A549 (cell line): ENCODE measurements around the gene FAM24B. TPM values are rescaled to one million over a fixed set of nuclear protein-coding genes. Genes with fewer than 3 reads are reported as not detected.

Source experiments
- ATAC-seq, 2 experiments: fragments of 200-7000 bp in 1 of 2; fragments of >200 bp in 1 of 2; cut with Nextera tagmentation in 1 of 2; cut with Tn5 transposase in 1 of 2; 3 replicates each; pipeline versions ENCODE4 v1.8.0 to v1.9.1; 2018 to 2020; ENCODE audit warnings: mild to moderate bottlenecking in 1 of 2, moderate library complexity in 1 of 2
- CTCF ChIA-PET: fragments of 300-600 bp; sonication (Branson Sonifier 250); formaldehyde crosslinking; extraction: SDS; loops from one replicate; lab custom pipeline; 2021; ENCODE audit warnings: antibody characterized with exemption, inconsistent platforms; lab: Yijun Ruan, JAX
- POLR2A ChIA-PET: fragments of 350-600 bp; formaldehyde crosslinking; extraction: SDS; loops from one replicate; lab custom pipeline; 2021; ENCODE audit warnings: antibody characterized with exemption, inconsistent platforms; lab: Yijun Ruan, JAX
- DNase-seq, 2 experiments: peaks; one replicate each; pipeline versions ENCODE4 v3.0.0 to v3.0.0-alpha.2; 2011 to 2016; ENCODE audit warnings: low read depth in 1 of 2, low spot score in 1 of 2
- FAIRE-seq: peaks from 2 replicates; lab custom pipeline; 2011; peaks lifted over from hg19 to GRCh38; lab: Jason Lieb, UNC
- H3K27ac ChIP-seq, 2 experiments: fragments of >200 bp; sonication (Bioruptor Twin); formaldehyde crosslinking; 3 replicates each; pipeline ENCODE4 v1.5.1; 2016 to 2017
- H3K4me1 ChIP-seq: fragments of >200 bp; sonication (Bioruptor Twin); formaldehyde crosslinking; 3 replicates; pipeline ENCODE4 v1.6.1; 2016
- H3K4me2 ChIP-seq: fragments of >200 bp; sonication (Bioruptor Twin); formaldehyde crosslinking; 3 replicates; pipeline ENCODE4 v1.6.1; 2016
- H3K4me3 ChIP-seq: fragments of >200 bp; sonication (Bioruptor Twin); formaldehyde crosslinking; 3 replicates; pipeline ENCODE4 v1.5.1; 2016
- H3K9me3 ChIP-seq: fragments of >200 bp; sonication (Bioruptor Twin); formaldehyde crosslinking; 3 replicates; pipeline ENCODE4 v1.6.1; 2016
- ATOH8 ChIP-seq: fragments of 250-450 bp; sonication (Bioruptor Pico); IDR thresholded peaks from 2 replicates; pipeline ENCODE4 v1.5.0; 2020; ENCODE audit warnings: low read depth, mild to moderate bottlenecking, moderate library complexity
- BCL3 ChIP-seq: fragments of >200 bp; sonication (Bioruptor Twin); formaldehyde crosslinking; IDR thresholded peaks from 3 replicates; pipeline ENCODE4 v1.6.1; 2016
- BHLHE40 ChIP-seq: IDR thresholded peaks from 2 replicates; pipeline ENCODE4 v1.6.1; 2012; ENCODE audit warnings: low read depth, low read length, inconsistent platforms
- CBX2 ChIP-seq: fragments of 200-600 bp; sonication (generic); IDR thresholded peaks from 2 replicates; pipeline ENCODE4 v1.6.1; 2016; ENCODE audit warnings: low read depth, mild to moderate bottlenecking, borderline replicate concordance
- CHD2 ChIP-seq: fragments of 150-350 bp; IDR thresholded peaks from 2 replicates; pipeline ENCODE4 v1.6.1; 2014; ENCODE audit warnings: low read length; ENCODE audit not compliant: partially characterized antibody
- CTCF ChIP-seq: fragments of >200 bp; sonication (Bioruptor Twin); formaldehyde crosslinking; IDR thresholded peaks from 3 replicates; pipeline ENCODE4 v1.5.1; 2016
- E2F6 ChIP-seq: IDR thresholded peaks from 2 replicates; pipeline ENCODE4 v1.6.1; 2012; ENCODE audit warnings: low read depth, borderline replicate concordance
- FOXS1 ChIP-seq: fragments of 250-450 bp; sonication (Bioruptor Pico); IDR thresholded peaks from 2 replicates; pipeline ENCODE4 v1.5.0; 2020; ENCODE audit warnings: mild to moderate bottlenecking, moderate library complexity
- HDAC2 ChIP-seq: fragments of 200-600 bp; sonication (generic); IDR thresholded peaks from 2 replicates; pipeline ENCODE4 v1.6.1; 2016
- HEYL ChIP-seq: fragments of 250-450 bp; sonication (Bioruptor Pico); IDR thresholded peaks from 2 replicates; pipeline ENCODE4 v1.8.0; 2021; ENCODE audit warnings: mild to moderate bottlenecking, moderate library complexity
- HOXB13 ChIP-seq: fragments of 250-450 bp; sonication (Bioruptor Pico); IDR thresholded peaks from 2 replicates; pipeline ENCODE4 v1.5.0; 2020; ENCODE audit warnings: low read depth, mild to moderate bottlenecking, moderate library complexity
- HOXB5 ChIP-seq: fragments of 250-450 bp; sonication (Bioruptor Pico); IDR thresholded peaks from 2 replicates; pipeline ENCODE4 v1.5.0; 2020; ENCODE audit warnings: mild to moderate bottlenecking, moderate library complexity
- KDM1A ChIP-seq: fragments of 200-600 bp; sonication (generic); IDR thresholded peaks from 2 replicates; pipeline ENCODE4 v1.6.1; 2016; ENCODE audit warnings: low read depth, mild to moderate bottlenecking
- MAX ChIP-seq: IDR thresholded peaks from 2 replicates; pipeline ENCODE4 v1.6.1; 2012
- NFE2L2 ChIP-seq: fragments of 150-350 bp; conservative IDR thresholded peaks from 2 replicates; pipeline ENCODE4 v1.6.1; 2014; ENCODE audit warnings: low read length
- NPAS2 ChIP-seq: fragments of 250-450 bp; sonication (Bioruptor Pico); IDR thresholded peaks from 2 replicates; pipeline ENCODE4 v1.8.0; 2022; ENCODE audit warnings: mild to moderate bottlenecking, moderate library complexity, borderline replicate concordance
- NR3C1 ChIP-seq: fragments of >200 bp; sonication (Bioruptor Twin); formaldehyde crosslinking; IDR thresholded peaks from 3 replicates; pipeline ENCODE4 v1.6.1; 2017
- POLR2AphosphoS2 ChIP-seq: conservative IDR thresholded peaks from 2 replicates; pipeline ENCODE4 v1.6.1; 2012; ENCODE audit warnings: low read length, improper control_type of control experiment, inconsistent platforms
- RAD21 ChIP-seq, 2 experiments: fragments of >200 bp in 1 of 2; sonication (Bioruptor Twin) in 1 of 2; formaldehyde crosslinking in 1 of 2; IDR thresholded peaks in 1 of 2; conservative IDR thresholded peaks in 1 of 2; 2 replicates in 1 of 2; 3 replicates in 1 of 2; pipeline ENCODE4 v1.6.1; 2012 to 2018; ENCODE audit warnings: inconsistent platforms in 1 of 2
- TP53 ChIP-seq: fragments of 250-450 bp; sonication (Bioruptor Pico); IDR thresholded peaks from 2 replicates; pipeline ENCODE4 v1.5.0; 2021; ENCODE audit warnings: mild to moderate bottlenecking, moderate library complexity
- USF2 ChIP-seq: fragments of 450-650 bp; IDR thresholded peaks from 2 replicates; pipeline ENCODE4 v1.6.1; 2014; ENCODE audit warnings: antibody characterized with exemption
- ZC3H11A ChIP-seq: fragments of 450-650 bp; IDR thresholded peaks from 2 replicates; pipeline ENCODE4 v1.6.1; 2014; ENCODE audit warnings: antibody characterized with exemption, mild to moderate bottlenecking
- ZFP36 ChIP-seq: fragments of 450-650 bp; IDR thresholded peaks from 2 replicates; pipeline ENCODE4 v1.6.1; 2014; ENCODE audit warnings: borderline replicate concordance; ENCODE audit not compliant: partially characterized antibody
- WGBS: methylation state at CpG from one replicate; pipeline ENCODE4 v1.1.6; 2017; ENCODE audit errors: missing lambda C conversion rate; 5-methylcytosine and 5-hydroxymethylcytosine counted together
- polyA plus RNA-seq, 4 experiments: library from polyadenylated mRNA; depleted of rRNA in 3 of 4; stranded (reverse); fragments of >200 nt; fragmentation: RNase III in 1 of 4; extraction: RNeasy Plus Mini Kit Qiagen cat#74134 plus additional on column Dnase treatment in 1 of 4; gene quantifications; 2 replicates in 3 of 4; 3 replicates in 1 of 4; pipeline ENCODE4 v1.2.3, GENCODE V29; 2011 to 2017

The FAM24B gene
- polyA plus RNA-seq, 2 of the 4 experiments (the other 2 are of a cell fraction): 15.6 to 27.6 TPM

- H3K27ac ChIP-seq: no peak overlapping the region
- no peak for FAIRE-seq
These were observed 2.1 kb downstream of the FAM24B start for GRCh38 chr10:122877264-122877663.

GRCh38 chr10:122876467-122876855 lies 2.9 kb downstream of the FAM24B start:
- H3K4me3 ChIP-seq: no peak overlapping the region
- no peak for DNase-seq
- H3K4me2 ChIP-seq: 0 out of 3 replicates have a peak overlapping the region, but pooled peaks have one; percentile 6
- peaks cover 34% of the 10 kb centered on the region for H3K4me1 ChIP-seq
- TF ChIP-seq KDM1A: no peak
- 94% methylated on average over 1 of the region's 1 CpG for WGBS
- no peaks in the 10 kb centered on the region for H3K9me3 ChIP-seq
- no peak for FAIRE-seq
- ChIA-PET CTCF (no interaction called here), POLR2A (no interaction called here)
- ATAC-seq: no peak
- H3K27ac ChIP-seq: no peak overlapping the region

More at GRCh38 chr10:122877264-122877663, 2.1 kb downstream of the FAM24B start:
- no peaks in the 10 kb centered on the region for H3K9me3 ChIP-seq
- no peak for ATAC-seq
- WGBS: 70% methylated on average over 1 of the region's 1 CpG
- peak overlapping the region; percentile 93 for H3K4me2 ChIP-seq
- TF ChIP-seq HOXB13 (CRISPR knock-in tag) (no peak), ZC3H11A (no peak), ZFP36 (no peak), TP53 (CRISPR knock-in tag) (no peak), BCL3 (no peak), BHLHE40 (no peak), E2F6 (no peak), CBX2 (no peak), HOXB5 (no peak), HDAC2 (no peak), CHD2 (no peak), MAX (no peak), CTCF (no peak), NPAS2 (no peak), NR3C1 (no peak), ATOH8 (CRISPR knock-in tag) (no peak), RAD21 (conservative IDR thresholded peaks at IDR 0.05 in 1 of 2, IDR thresholded peaks at IDR 0.05 in 1 of 2) (no peak), HEYL (CRISPR knock-in tag) (no peak)
- POLR2A ChIA-PET: no interaction called here
- DNase-seq: no peak
- H3K4me3 ChIP-seq: no peak overlapping the region
- CTCF ChIA-PET: no interaction called here
- peaks cover 34% of the 10 kb centered on the region for H3K4me1 ChIP-seq

- ChIA-PET CTCF (interaction anchor here (1.5 kb wide), 1 partner anchor 105 kb away, joined by 4 read pairs; the partner anchor contains the start of gene PSTK), POLR2A (no interaction called here)
- ATAC-seq: no peak
- FAIRE-seq: no peak
- no peak for DNase-seq
- Histone ChIP-seq H3K4me3 (no peak overlapping the region), H3K4me1 (peaks cover 34% of the 10 kb centered on the region), H3K4me2 (no peak overlapping the region), H3K27ac (no peak overlapping the region), H3K9me3 (no peaks in the 10 kb centered on the region)
- TF ChIP-seq FOXS1 (CRISPR knock-in tag) (no peak), USF2 (no peak), NFE2L2 (no peak), CHD2 (no peak), POLR2AphosphoS2 (no peak), CTCF (no peak), BCL3 (no peak)
- WGBS: 80% methylated on average over 6 of the region's 6 CpGs
These were observed 3.4 kb downstream of the FAM24B start for GRCh38 chr10:122875843-122876466.
